NB4 (cell line): ENCODE measurements around the gene SPATA16.

ENCODE experiments used
- POLR2A ChIP-seq: IDR thresholded peaks from 2 replicates; pipeline ENCODE4 v1.6.1; 2011; ENCODE audit warnings: mild to moderate bottlenecking; ENCODE audit not compliant: insufficient read length; ENCODE audit errors: extremely low read depth
- TF ChIP-seq, protein P1 (sequence below): IDR thresholded peaks from one replicate; pipeline ENCODE4 v1.5.1; 2012; ENCODE audit warnings: low read depth, low read length
- TF ChIP-seq, protein P2 (sequence below): IDR thresholded peaks from 2 replicates; pipeline ENCODE4 v1.6.1; 2011; ENCODE audit warnings: low read depth, low read length

DNA sequence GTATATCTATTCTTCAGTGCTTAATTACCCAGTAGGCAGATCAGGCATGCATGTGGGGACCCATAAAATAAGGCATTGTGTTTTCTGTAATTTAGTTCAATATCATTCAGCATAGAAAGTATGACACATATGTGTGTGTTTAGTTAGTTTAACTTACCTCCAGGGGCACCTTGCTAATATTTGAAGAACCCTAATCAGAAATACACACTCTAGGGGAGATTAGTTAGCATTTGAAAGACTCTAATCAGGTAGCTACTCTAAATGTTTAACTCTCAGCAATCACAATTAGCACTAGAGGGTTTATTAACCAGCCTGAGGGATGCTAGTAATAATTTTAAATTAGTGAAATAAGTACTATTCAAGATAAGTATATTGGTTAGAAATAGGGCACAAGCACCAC, 286.0 kb downstream of the SPATA16 start:
- TF ChIP-seq, protein P1, sequence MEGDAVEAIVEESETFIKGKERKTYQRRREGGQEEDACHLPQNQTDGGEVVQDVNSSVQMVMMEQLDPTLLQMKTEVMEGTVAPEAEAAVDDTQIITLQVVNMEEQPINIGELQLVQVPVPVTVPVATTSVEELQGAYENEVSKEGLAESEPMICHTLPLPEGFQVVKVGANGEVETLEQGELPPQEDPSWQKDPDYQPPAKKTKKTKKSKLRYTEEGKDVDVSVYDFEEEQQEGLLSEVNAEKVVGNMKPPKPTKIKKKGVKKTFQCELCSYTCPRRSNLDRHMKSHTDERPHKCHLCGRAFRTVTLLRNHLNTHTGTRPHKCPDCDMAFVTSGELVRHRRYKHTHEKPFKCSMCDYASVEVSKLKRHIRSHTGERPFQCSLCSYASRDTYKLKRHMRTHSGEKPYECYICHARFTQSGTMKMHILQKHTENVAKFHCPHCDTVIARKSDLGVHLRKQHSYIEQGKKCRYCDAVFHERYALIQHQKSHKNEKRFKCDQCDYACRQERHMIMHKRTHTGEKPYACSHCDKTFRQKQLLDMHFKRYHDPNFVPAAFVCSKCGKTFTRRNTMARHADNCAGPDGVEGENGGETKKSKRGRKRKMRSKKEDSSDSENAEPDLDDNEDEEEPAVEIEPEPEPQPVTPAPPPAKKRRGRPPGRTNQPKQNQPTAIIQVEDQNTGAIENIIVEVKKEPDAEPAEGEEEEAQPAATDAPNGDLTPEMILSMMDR, result no peak
- no peak for TF ChIP-seq POLR2A
- TF ChIP-seq, protein P2, sequence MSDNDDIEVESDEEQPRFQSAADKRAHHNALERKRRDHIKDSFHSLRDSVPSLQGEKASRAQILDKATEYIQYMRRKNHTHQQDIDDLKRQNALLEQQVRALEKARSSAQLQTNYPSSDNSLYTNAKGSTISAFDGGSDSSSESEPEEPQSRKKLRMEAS, result no peak
